ENCODE data around the gene TGFBR3.
"Not testable (repeated sequence)": the region's sequence is repeated elsewhere in the genome, so short reads cannot be mapped to it uniquely, and the experiment has no call there.

The TGFBR3 gene

DNA sequence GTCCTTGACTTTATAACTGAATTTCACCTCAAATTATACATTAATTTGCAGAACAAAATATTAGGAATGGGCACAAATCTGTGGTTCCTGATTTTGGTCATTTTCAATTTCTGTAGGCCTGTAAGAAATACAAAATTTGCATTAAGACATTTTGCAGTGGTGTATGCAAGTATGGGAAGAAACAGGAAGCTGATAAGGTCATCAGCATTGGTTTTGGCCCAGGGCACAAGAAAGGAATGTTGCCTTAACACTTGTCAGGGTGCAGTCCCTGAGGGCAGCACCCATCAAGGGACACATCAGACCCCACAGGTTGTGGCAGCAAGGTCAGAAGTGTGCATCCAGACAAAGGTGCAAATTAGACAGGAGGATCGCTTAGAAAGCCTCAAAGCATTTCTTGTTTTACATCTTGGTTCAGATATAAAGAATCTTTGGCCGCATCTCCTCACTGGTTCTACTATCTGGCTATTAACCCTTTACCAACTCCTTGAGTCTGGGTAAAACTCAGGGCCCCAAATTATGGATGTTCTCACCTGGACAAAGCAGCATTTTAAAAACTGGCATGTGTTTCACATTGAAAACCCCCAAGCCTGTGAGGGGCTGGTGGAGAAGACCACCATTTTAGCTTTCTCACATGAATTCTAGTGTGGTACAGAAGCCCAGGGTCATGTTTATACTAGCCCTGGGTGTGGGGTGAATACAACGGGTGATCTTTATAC, 202.9 kb downstream of the TGFBR3 start:
- DNase-seq (ENCODE audit: low read depth), result no peak

DNA sequence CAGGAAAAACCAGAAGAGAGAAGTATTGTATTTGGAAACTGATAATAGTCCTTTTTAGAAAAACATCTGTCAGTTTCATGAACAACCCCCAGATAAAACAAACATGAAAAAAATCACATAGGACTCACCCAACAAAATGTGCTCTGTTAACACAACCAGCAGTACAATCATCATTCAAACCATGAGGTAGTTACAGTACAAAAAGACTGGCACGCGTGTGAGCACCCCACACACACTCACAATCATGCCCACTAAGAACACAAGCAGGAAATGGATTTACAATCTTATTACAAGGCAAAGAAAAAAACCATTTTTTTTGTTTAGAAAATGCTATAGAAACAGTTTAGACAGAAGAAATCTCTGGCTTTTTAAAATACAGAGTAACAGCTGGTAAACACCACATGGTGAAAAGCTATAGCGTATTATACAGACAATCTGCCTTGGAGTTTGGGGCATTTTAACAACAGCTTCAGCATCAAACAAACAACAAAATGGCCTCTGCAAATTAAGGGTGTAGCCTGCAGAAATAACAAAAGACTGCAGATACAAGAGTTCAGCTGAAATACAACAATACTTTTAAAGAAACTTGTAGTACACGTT, 205.3 kb downstream of the TGFBR3 start:
- no peak for DNase-seq (ENCODE audit: low read depth)

DNA sequence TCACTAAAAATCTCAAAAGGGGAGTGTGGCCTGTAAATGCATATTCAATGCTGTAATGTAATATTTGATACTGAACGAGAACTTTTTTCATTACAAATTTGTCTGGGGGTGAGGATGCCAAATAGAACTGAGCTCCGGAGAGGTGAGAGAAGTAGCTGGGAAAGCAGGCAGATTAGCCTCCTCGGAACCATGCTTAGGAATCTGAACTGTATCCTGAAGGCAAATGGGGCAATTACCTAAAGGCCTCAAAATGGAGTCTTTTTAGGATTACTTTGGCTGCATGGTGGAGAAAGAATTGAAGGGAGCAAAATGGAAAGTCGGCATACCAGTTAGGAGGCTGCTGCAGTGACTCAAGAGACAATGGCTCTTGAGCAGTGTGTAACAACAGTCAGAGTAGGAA, 206.5 kb downstream of the TGFBR3 start:
- no peak for DNase-seq (ENCODE audit: low read depth)

GRCh38 chr1:91676030-91676429, 209.9 kb downstream of the TGFBR3 start:
- DNase-seq (ENCODE audit: low read depth), result no peak

DNA sequence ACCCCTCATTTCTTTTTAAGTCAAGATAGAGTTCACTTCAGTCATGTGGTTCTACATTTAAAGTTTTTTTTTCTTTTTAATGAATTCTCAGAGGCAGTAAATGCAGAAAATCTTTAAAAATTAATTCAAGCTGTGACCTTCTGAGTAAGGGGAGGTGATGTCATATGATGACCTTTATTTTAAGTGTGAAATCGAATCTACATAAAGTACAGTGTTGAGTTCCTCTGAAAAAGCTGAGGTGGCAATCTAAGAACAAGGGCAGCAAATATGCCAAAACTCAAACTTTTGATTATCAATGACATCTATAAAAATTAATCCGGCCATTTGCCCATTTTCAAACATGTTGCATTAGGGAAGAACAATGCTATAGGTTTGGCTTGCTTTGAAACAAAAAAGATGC, 211.8 kb downstream of the TGFBR3 start:
- no peak for DNase-seq (ENCODE audit: low read depth)

GRCh38 chr1:91673613-91674012, 212.3 kb downstream of the TGFBR3 start:
- no peak for DNase-seq (ENCODE audit: low read depth)

GRCh38 chr1:91672601-91673161, 213.3 kb downstream of the TGFBR3 start:
- DNase-seq (ENCODE audit: low read depth), result no peak

DNA sequence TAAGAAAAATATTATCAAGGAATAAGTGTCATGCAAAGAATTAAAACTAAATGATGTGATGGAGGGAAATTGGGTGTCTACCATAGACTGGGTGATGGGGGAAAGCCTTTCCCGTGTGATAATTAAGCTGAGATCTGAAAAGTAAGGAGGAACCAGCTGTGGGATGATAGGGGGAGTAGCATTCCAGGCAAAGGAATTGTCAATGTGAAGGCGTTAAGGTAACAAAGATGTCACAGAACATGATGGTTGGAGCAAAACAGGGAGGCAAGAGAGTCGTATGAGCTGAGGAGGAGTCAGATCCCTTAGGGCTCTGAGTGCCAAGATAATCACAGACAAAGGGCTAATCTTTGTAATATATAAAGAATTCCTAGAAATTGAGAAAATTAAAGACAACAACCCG, 215.2 kb downstream of the TGFBR3 start:
- no peak for DNase-seq (ENCODE audit: low read depth)

GRCh38 chr1:91669584-91670350, 216.2 kb downstream of the TGFBR3 start:
- no peak for DNase-seq (ENCODE audit: low read depth)

DNA sequence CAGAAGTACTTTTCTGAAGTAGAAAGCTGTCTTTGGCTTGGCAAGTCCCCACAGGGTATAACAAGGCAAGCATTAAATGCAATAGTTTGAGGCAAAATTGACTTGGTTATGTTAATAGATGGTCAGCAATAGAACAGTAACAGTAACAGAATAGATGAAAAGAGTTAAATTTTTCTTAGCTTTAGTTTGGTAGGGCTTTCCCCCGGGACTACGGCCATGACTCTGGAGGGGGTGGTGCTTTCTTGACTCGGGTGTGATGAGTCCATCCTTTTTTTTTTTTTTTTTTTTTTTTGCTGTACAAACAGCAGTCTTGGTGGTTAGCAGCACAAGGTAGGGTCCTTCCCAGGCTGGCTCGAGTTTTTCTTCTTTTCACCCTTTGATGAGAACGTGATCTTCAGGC, 219.3 kb downstream of the TGFBR3 start:
- DNase-seq (ENCODE audit: low read depth), result not testable (repeated sequence)

DNA sequence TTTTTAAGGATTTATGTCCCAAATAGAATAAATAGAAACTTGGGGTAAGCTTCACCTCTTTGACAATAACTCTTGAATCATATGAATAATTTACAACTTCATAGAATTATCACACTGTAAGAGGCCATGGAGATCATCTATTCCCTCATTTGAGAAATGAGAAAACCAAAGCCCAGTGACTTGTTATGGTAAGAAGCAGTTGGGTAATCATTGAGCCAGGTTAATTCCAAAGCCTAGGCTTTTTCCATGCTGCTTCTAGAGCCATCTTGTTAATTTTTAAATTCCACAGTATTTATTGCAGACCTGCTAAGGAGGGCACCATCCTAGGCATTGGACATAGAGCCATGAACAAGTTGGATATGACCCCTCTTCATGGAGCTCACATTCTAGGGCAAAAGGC, 224.8 kb downstream of the TGFBR3 start:
- no peak for DNase-seq (ENCODE audit: low read depth)

DNA sequence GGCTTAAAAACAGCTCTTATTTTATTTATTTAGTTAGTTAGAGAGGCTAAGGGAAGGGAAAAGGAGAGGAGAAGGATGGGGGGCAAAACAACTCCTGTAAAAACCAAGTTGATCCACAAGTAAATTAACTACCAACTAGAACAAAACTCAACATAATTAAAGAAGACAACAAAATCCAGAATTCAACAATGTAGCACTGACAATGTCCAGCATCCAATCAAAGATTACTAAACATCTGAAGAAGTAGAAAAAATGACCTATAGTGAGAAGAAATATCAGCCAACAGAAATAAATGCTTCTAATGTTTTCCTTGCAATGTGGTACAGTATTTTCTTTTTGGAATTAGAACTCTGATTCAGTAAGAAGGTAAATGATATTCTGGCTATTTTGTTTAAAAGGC, 225.2 kb downstream of the TGFBR3 start:
- no peak for DNase-seq (ENCODE audit: low read depth)

DNA sequence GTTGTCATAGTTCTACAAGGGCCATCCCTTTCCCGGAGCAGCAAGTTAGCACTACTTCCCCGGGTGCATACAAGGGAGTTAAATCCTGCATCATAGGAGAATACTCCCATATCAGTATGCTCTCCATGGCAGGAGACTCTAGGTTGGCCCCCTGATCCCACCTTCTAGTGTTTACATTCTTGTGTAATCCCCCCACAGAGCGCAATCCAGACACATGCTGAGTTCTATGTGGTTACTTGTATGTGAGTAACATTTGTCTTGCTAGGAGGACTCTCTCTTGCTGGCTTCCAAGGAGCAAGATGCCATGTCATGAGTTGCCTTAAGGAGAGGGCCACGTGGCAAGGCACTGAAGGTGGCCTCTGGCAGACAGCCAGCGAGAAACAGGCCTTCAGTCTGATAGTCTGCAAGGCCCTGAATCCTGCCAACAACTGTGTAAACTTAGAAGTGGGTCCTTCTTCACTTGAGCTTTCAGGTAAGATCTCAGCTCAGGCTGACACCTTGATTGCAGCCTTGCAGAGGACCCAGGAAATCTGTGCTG, 230.0 kb downstream of the TGFBR3 start:
- no peak for DNase-seq (ENCODE audit: low read depth)

DNA sequence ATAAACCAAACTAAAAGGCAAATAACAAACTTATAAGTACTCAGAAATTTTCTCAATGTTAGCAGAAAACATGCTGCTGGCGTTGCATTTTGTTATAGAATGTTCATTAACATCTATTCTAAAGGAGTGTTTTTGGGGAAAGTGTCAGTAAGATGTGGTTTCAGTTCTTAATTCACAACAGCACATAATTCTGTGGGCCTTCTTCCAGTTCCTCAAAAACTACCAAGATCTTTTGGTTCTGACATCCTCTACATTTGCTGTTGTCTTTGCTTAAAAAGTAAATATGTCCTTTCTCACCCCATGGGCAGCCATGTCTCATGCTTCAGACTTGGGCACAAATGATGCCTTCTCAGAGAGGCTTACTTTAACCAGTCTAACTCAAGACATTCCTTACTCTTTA, 232.8 kb downstream of the TGFBR3 start:
- DNase-seq (ENCODE audit: low read depth), result no peak

DNA sequence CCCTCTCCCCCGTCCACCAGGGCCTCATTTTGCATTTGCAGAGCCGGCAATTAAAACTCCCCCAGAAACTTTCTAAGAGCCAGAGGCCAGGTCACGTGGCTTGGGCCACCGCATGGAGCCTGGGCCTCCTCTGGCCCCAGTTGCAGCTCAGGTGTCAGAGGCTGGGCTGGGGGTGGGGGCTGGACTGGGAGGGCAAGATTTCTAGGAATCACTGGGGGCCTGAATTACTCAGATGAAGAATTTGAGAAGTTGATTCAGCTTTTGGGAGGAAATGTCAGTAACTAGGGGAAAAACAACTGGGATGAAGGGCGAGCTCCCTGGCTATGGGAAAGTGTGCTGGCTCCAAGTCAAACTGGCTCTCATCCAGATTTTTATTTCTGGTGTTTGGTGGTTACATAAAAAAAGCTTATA, 234.3 kb downstream of the TGFBR3 start:
- no peak for DNase-seq (ENCODE audit: low read depth)

DNA sequence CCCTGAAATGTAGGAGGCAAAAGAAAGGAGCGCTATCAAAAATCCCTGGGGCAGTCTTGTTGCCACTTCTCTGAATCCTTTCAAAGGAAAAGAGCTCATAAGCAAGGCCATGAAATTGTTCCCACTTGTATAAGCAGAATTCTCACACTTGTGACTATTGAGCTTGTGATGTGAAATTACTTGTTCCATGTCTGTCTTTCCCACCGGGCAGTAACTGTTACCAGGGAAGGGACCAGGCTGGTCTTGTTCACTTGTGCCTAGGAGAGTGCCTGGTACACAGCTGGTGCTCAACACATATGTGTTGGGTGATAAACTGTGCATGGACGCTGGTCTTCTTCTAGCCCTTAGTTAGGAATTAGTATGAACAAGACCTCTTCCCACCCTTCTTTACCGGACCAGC, 234.7 kb downstream of the TGFBR3 start:
- no peak for DNase-seq (ENCODE audit: low read depth)

- peak; percentile 99 for DNase-seq (ENCODE audit: low read depth)
These were observed 235.2 kb downstream of the TGFBR3 start for GRCh38 chr1:91650764-91651163.

GRCh38 chr1:91647061-91647460, 238.9 kb downstream of the TGFBR3 start:
- no peak for DNase-seq (ENCODE audit: low read depth)

- DNase-seq (ENCODE audit: low read depth), result no peak
These were observed 240.9 kb downstream of the TGFBR3 start for GRCh38 chr1:91645031-91645430.

DNA sequence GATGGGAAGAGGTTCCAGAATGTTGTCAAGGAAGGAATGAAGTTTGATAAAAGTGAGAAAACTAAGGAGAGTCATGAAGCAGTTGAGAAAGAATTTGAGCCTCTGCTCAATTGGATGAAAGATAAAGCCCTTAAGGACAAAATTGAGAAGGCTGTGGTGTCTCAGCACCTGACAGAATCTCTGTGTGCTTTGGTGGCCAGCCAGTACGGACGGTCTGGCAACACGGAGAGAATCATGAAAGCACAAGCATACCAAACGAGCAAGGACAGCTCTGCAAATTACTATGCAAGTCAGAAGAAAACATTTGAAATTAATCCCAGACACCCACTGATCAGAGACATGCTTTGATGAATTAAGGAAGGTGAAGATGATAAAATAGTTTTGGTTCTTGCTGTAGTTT, 242.5 kb downstream of the TGFBR3 start:
- DNase-seq (ENCODE audit: low read depth), result no peak

- DNase-seq (ENCODE audit: low read depth), result no peak
These were observed 244.9 kb downstream of the TGFBR3 start for GRCh38 chr1:91640877-91641526.

- no peak for DNase-seq (ENCODE audit: low read depth)
These were observed 248.4 kb downstream of the TGFBR3 start for GRCh38 chr1:91637539-91637994.
